ENCODE data around the gene GCM1. TPM values are rescaled to one million over a fixed set of nuclear protein-coding genes. Genes with fewer than 3 reads are reported as not detected.

GCM1 gene
- total RNA-seq, 2 donors from 2014 or later: not detected

GRCh38 chr6:53086302-53086701 lies 62.3 kb downstream of the GCM1 start:
- H3K4me1 ChIP-seq: no peaks in the 10 kb centered on the region
- no peak overlapping the region for H3K4me3 ChIP-seq
- no peak for DNase-seq
- no peak overlapping the region for H3K27ac ChIP-seq
- no peak overlapping the region for H3K9ac ChIP-seq (ENCODE audit: low read depth in 2 of 2, low read length in 2 of 2)
- no peaks in the 10 kb centered on the region for H3K27me3 ChIP-seq
- no peaks in the 10 kb centered on the region for H3K9me3 ChIP-seq
- peaks cover 15% of the 10 kb centered on the region for H3K36me3 ChIP-seq
- intact Hi-C loops (cut with DNase I): no loop called here
- TF ChIP-seq, protein P1, sequence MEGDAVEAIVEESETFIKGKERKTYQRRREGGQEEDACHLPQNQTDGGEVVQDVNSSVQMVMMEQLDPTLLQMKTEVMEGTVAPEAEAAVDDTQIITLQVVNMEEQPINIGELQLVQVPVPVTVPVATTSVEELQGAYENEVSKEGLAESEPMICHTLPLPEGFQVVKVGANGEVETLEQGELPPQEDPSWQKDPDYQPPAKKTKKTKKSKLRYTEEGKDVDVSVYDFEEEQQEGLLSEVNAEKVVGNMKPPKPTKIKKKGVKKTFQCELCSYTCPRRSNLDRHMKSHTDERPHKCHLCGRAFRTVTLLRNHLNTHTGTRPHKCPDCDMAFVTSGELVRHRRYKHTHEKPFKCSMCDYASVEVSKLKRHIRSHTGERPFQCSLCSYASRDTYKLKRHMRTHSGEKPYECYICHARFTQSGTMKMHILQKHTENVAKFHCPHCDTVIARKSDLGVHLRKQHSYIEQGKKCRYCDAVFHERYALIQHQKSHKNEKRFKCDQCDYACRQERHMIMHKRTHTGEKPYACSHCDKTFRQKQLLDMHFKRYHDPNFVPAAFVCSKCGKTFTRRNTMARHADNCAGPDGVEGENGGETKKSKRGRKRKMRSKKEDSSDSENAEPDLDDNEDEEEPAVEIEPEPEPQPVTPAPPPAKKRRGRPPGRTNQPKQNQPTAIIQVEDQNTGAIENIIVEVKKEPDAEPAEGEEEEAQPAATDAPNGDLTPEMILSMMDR (IDR thresholded peaks at IDR 0.05): no peak

DNA sequence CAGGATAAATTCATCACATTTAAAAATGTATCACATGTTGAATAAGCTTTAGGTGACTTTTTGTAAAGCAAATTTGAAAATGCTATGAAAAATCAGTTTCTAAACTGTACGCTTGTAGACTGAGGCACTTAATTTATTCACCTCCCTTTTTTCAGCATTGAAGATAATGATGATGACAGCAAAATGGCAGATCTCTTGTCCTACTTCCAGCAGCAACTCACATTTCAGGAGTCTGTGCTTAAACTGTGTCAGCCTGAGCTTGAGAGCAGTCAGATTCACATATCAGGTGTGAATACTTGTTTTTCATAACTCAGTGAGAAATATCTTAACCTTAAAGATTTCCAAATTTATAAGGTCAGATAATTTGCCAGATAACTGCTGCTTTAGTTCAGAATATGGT lies 67.8 kb downstream of the GCM1 start:
- H3K27me3 ChIP-seq: no peaks in the 10 kb centered on the region
- no peak overlapping the region for H3K27ac ChIP-seq
- H3K9me3 ChIP-seq: no peaks in the 10 kb centered on the region
- TF ChIP-seq, protein P1 (IDR thresholded peaks at IDR 0.05): no peak
- no peaks in the 10 kb centered on the region for H3K4me1 ChIP-seq
- no peak overlapping the region for H3K4me3 ChIP-seq
- intact Hi-C loops (cut with DNase I): no loop called here
- DNase-seq: no peak
- no peak overlapping the region for H3K9ac ChIP-seq (ENCODE audit: low read depth in 2 of 2, low read length in 2 of 2)
- peaks cover 8% of the 10 kb centered on the region for H3K36me3 ChIP-seq

Other genes with a start within 250 kb of the GCM1 start
- not detected for gene GSTA3, start 239.1 kb downstream of the GCM1 start, total RNA-seq
- gene GSTA4, start 153.6 kb downstream of the GCM1 start, total RNA-seq: 10 to 100 TPM; 13.5 to 17.0 TPM
- 10 to 100 TPM; 15.6 to 24.8 TPM for gene CILK1, start 87.0 kb downstream of the GCM1 start, total RNA-seq
- 10 to 100 TPM; 49.7 to 57.9 TPM for gene FBXO9, start 83.4 kb downstream of the GCM1 start, total RNA-seq
- gene ELOVL5, start 200.1 kb upstream of the GCM1 start, total RNA-seq: 10 to 100 TPM; 17.5 to 34.9 TPM

All from colonic mucosa (tissue), 4 donors.